GM19193 (cell line): Measurements from ENCODE around the gene RNF126.

Experiments
- POLR2A ChIP-seq: IDR thresholded peaks from 4 replicates; pipeline ENCODE4 v1.6.1; 2011; ENCODE audit not compliant: insufficient read depth, insufficient read length; ENCODE audit errors: extremely low read depth

Gene RNF126

DNA sequence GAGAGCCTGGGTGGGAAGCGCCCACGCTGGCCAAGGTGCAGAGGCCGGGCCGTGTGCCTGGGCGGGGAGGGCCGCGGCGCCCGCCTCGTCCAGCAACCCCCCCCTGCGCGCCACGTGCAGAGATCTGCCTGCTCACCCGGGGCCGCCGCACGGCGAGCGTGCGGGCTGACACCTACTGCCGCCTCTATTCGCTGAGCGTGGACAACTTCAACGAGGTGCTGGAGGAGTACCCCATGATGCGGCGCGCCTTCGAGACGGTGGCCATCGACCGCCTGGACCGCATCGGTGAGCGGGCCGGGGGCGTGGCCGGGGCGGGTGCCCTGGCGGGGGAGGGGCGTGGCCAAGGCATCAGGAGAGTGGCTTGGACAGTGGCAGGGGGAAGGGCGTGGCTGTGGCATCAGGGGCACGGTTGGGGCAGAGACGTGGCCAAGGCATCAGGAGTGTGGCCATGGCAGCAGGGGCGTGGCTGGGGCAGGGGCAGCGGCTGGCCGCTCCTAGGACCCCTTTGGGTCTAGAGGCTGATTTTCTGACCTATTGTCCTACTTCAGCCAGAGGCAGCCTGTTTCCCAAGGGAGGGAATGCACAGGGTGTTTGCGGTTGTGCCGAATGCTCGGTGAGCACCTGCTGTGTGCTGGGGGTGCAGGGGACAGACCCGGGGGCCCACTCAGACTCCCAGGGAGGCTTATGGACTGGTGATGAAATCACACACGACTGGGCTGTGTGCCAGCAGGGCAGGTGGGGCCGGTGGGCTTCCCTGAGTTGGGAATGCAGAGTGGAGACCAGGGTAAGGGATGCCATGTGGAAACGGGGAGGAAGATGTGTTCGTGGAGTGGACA is 49.1 kb downstream of the RNF126 start:
- no peak for TF ChIP-seq POLR2A

DNA sequence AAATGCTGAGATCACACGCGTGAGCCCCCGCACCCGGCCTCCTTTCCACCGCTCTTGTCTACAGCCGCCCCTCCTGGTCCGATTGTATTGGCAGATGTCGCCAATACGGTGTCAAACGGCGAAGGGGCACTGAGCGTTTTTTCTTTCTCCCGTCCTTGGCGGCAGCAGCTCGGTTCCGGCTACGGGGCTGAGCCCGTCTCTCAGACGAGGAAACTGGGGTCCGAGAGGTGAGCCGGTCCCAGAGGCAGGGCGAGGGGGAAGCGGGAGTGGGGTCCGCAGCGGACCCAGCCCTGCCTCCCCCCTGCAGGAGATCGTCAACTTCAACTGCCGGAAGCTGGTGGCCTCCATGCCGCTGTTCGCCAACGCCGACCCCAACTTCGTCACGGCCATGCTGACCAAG is 50.1 kb downstream of the RNF126 start:
- no peak for TF ChIP-seq POLR2A

- no peak for TF ChIP-seq POLR2A
These were observed 51.5 kb downstream of the RNF126 start for GRCh38 chr19:611481-611868.

DNA sequence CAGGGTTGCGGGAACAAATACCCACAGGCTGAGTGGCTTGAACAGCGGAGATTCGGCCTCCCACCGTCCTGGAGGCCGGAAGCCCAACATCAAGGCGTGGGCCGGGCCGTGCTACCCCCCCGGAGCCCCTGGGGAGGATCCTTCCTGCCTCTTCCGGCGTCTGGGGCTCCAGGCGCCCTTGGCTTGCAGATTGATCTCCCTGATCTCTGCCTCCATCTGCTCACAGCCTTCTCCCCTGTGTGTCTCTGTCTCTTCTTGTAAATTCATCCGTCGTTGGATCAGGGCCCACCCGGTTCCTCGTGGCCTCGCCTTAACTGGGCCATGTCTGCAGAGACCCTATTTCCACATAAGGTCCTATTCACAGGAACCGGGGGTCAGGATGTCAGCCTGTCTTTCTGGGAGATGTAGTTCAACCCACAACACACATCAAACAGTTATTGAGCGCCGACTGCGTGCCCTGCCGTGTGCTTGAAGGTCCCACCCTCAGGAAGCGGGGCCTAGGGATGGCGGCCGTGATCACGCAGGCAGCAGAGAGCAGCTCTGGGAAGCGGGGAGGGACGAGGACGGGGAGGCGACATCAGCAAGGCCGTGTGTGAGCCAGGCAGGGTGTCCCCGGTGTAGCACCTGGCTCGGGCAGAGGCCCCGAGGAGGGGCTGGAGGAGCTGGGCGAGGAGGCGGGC is 52.1 kb downstream of the RNF126 start:
- TF ChIP-seq POLR2A = no peak

DNA sequence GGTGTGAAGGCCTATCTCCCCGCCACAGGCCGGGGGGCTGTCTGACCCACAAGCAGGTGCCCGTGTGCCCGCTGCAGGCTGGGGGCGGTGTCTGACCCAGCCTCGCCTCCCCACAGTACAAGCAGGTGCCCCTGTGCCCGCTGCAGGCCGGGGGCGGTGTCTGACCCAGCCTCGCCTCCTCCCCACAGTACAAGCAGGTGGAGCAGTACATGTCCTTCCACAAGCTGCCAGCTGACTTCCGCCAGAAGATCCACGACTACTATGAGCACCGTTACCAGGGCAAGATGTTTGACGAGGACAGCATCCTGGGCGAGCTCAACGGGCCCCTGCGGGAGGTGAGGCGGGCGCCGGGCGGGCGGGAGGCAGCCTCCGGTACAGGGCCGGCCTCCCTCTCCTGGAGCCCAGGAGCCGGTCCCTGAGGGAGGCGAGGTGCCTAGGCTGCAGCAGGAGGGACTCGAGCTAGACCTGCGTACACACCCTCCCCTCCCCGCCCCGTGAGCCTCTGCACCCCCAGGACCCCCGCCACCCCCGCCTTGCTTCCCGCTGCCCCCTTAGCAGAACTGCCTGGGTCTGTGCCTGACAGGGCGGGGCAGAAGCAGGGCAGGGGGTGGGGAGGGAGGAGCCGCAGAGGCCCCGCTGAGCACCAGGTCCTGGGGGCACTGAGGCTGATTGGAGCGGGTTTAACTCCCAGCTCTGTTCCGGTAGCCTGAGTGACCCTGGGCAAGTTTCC is 52.8 kb downstream of the RNF126 start:
- TF ChIP-seq POLR2A = no peak

GRCh38 chr19:609004-609346 is 54.0 kb downstream of the RNF126 start:
- no peak for TF ChIP-seq POLR2A

- TF ChIP-seq POLR2A = no peak
These were observed 54.6 kb downstream of the RNF126 start for GRCh38 chr19:608155-609003.

DNA sequence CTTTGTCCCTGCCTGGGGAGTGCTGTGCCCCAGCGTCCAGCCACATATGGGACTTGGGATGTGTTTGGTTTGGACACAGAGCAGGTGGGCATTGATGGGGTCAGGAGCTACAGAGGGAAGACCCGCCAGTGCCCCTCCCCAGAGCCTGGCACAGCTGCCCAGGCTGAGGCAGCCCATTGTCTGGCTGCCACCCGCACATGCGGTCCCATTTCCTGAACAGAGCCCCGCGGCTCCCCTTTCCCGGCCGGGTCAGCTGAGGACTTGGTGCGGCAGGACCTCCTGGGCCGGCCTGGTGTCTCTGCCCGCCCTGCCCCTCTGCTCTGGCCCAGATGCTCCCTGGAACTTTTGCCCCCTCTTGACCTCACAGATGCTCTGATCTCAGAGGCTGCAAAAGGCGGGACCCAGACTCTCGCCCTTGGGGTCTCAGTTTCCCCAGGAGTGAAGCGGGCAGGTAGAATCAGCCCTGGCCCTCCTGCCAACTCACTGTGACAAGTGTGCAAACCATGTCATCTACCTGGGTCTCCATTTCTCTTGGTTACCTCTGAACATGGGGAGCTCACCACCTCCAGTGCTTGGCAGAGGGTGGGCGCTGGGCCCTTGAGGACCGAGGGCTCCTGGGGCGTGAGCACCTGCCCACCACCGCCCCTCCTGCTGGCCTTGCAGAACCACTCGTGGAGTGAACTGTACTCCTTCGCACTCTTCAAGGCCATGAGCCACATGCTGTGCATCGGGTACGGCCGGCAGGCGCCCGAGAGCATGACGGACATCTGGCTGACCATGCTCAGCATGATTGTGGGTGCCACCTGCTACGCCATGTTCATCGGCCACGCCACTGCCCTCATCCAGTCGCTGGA is 55.5 kb downstream of the RNF126 start:
- TF ChIP-seq POLR2A = no peak

DNA sequence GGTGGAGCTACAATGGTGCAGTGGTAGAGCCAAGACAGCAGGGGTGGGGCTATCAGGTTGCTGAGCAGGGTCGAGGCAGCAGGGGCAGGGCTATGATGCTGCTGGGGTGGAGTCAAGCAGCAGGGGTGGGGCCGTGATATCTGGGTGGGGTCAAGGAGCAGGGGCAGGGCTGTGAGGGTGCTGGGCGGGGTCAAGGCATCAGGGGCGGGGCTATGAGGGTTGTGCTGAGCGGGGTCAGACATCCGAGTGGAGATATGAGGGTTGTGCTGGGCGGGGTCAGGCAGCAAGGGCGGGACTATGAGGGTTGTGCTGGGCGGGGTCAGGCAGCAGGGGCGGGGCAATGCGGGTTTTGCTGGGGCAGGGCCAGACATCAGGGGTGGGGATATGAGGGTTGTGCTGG is 58.7 kb downstream of the RNF126 start:
- TF ChIP-seq POLR2A = no peak

DNA sequence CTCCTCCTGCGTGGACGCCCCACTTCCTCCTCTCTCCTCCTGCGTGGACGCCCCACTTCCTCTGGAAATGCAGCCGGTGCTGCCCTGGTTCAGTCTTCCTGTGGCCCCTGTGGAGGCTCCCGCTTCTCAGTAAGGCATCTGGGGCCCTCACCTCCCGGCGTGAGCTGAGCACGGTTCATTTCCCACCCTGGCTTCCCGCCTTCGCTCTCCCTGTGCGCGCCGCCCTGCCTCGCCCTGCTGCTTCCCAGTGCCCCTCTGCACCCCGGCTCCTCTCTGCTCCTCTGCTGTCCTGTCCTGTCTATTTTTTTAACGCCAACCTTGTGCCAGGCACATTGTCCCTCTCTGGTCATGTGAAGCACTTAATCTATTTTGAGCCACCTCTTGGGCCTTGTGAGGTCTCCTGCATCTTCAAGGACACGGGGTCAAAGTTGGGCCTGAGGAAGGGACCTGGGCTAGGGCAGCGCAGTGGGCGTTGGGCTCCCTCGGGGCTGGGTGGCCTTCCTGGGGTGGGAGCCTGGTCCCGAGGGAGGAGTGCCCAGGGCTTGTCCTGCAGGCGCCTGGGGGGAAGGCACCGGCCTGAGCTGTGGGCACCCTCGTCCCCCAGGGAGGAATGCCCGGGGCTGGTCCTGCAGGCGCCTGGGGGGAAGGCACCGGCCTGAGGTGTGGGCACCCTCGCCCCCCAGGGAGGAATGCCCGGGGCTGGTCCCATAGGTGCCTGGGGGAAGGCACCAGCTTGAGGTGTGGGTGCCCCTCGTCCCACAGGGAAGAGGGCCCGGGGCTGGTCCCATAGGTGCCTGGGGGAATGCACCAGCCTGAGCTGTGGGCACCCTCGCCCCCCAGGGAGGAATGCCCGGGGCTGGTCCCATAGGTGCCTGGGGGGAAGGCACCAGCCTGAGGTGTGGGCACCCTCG is 60.4 kb downstream of the RNF126 start:
- no peak for TF ChIP-seq POLR2A

- no peak for TF ChIP-seq POLR2A
These were observed 61.2 kb downstream of the RNF126 start for GRCh38 chr19:601790-602189.

DNA sequence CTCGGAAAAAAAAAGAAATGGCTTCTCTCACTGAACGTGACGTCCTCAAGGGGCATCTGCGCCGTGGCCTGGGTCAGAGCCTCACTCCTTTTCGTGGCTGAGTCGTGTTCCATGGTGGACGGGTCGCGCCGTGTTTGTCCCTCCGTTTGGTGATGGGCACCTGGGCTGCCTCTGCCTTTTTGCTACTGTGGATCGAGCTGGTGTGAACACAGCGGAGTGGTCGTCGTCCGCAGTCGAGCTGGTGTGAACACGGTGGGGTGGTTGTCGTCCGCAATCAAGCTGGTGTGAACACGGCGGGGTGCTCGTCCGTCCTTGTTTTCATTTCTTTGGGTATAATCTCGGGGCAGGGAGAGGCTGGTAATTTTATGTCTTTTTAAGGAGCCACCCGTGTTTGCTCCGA is 61.7 kb downstream of the RNF126 start:
- no peak for TF ChIP-seq POLR2A
